ENCODE data around the gene CACNA2D3.

Gene CACNA2D3

DNA sequence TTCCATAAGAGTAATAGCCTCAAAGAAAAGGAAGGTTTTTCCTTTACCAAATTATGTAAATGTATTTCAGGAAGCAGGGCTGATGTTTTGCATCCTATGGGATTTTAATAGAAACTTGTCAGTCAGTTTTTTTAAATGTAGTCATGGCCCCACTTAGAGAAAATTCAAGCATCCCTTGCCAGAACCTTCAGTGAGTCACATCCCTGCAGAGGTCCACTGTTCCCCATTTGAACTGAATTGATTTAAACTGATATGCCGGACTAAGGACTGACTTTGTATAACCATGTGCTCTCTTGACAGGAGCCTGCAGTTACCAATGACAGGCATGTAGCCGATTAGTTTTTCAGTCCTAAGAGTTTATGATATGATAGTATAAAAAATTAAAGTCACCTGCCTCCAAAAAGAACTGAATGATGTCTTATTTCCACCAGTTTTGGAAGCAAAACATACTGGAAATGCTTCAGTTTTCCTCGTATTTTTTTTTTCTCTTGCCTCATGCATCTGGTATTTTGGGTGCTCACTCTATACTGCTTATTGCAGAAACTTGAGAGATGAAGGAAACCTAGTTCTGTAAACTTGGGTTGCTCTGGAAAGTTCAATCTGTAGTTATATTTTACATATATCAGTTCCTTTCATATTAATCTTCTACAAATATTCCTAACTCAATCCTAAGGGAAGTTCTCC lies 774.8 kb downstream of the CACNA2D3 start:
- no peak for FAIRE-seq

DNA sequence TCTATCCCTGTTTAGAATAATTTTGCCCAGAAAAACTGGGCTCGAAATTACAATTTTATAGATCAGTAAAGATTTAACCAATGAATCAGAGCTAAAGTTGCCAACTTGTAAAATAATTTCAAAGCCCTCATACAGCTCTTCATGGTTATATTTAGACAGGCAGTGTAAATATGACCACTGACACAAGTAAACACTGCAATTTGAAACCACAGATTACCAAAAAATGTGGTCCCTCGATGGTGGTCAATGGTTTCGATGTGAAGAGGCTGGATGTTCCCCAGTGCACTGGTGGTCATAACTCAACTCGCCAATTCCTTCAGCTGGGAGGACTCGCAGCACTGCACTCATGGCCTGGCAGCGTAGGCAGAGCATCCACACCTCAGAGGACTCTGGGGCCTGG lies 776.9 kb downstream of the CACNA2D3 start:
- FAIRE-seq = no peak

DNA sequence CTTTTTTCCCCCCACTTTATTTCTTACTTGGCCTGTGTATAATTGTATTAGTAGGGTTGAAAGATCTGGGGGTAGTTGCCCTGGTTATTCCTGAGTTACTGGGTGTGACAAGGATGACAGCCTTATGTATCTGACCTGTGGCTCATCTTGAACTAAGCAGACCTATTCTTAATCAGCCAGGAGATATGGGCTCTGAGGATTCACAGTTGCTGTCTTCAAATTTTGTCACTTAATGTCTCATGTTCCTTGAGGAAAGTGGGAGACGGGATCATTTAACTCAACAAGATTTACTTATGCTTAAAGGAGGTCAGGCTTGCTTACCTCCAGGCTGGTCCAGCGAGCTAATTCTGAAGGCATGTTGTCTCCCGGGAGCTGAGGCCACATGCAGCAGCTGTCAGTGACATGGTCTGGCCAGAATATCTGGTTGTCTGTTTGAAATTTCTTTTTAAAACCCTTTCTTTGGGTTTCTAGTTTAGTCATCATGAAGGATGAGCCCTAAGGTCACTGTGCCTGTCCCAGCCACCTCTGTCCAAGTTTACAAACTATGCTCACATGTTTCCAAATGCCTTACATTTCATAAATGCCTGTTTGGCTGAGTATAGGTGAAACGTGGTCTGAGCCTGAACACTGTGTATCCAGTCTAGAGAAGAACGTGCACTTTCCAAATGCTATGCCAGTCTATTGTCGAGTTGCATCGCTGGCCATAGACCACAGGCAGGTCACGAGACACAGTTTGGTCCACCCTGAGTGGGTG lies 778.7 kb downstream of the CACNA2D3 start:
- FAIRE-seq = no peak

DNA sequence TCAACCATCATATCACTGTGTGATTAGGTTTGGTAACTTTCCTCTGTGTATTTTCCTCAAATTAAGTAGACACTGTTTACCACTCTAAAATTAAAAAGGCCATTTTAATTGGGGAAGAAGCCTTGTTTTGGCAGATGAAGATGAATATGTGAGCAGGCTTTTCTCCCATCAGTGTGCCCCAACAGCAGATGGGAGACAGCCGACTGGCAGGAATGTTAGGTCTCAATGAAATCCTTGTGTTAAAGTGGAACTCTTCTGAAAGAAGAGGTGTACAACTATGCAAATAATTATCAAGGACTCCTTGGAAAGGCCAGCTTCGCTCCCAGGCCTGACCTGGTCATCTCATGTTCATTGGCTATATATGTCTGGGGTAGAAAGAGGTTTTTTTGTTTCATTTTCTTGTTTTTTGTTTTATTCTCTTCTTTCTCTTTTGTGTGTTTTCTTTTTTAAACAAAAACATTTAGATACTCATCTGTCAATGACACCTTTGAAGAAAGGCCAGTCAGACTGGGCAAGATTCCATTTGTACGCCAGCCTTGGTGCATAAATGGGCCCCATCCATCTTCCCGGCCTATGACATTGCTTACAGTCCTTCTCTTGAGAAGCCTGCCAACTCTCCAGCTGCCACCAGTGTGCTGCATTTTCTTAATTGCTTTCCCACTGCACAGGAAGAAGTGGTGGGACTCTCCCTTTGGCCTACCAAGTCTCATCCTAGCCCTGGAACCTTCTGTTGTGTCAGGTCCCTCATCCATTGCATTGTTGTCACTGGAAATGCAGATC lies 779.7 kb downstream of the CACNA2D3 start:
- FAIRE-seq = no peak

DNA sequence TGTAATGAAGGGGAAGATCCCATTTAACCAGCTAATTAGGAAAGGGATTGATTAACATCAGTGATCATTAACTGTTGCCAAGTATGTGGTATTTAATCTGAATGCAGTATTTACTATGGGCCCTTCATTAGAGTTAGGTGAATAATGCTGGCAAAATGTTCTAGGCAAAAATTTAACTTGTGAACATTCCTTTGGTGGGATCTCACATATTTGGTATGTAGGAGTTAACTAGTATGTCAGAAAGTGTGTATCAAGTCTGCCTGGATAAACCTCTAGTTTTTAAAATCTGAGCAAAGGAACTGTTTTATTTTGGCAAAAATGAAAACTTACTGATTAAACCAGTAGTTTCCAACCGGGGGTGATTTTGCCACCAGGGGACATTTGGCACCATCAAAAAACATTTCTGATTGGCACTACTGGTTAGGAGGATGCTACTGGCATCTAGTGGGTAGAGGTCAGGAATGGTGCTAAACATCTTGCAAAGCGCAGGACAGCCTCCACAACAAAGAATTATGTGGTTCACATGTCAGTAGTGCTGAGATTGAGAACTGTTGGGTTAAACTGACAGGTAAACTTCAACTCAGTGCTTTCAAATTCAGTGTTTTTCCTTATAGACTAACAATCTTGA lies 783.0 kb downstream of the CACNA2D3 start:
- FAIRE-seq = no peak

DNA sequence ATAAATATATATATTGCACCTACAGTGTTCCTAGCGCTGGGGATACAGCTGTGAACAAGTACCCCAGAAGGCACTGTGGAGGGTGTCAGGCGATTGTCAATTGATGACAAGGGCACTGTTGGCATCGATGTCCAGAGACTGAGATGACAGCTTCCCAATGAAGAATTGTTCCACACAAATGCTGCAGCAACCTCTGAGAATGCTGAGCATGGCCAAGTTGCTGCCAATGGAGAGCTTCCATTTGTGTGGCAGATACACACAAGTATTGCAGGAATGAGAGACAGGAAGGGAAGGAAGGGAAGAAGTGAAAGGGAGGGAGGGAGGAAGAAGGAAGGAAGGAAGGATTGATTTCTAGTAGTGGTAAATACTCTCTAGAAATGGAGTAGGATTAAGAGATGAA lies 783.6 kb downstream of the CACNA2D3 start:
- FAIRE-seq = no peak

DNA sequence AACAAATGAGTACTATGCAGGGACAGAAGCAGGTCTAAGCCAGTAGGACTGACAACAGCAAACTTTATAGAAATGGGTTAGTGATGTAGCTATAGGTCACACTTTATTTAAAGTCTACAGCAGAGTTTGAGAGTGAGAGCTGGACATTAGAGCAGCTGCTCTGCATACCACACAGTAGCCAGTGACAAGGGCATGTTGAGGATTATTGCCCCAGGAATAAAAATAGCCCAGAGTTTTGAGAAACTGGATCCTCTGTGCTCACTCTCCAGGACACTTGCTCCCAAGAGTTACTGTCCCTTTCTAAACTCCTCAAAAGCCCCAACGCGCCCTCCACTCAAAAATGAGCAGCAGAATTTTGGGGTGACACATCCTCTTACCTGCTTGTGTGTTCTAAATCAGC lies 784.4 kb downstream of the CACNA2D3 start:
- no peak for FAIRE-seq

DNA sequence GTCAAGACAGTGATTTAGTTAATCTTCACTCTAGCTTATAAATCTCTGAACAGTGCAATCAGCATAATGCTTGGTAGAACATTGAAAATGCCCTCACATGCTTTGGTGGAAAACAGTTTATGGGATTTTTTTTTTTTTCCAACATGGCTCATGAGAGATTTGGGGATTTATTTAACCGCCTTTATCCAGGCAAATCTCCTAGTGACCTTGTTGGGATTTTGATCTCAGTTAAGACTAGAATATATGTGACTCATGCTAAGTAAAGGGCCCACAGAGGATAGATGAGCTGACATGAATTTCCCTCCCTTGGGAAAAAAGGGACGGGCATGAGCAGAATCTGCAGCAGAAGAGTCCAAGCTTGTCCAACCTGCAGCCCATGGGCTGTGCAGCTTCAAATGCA lies 786.8 kb downstream of the CACNA2D3 start:
- FAIRE-seq = no peak

DNA sequence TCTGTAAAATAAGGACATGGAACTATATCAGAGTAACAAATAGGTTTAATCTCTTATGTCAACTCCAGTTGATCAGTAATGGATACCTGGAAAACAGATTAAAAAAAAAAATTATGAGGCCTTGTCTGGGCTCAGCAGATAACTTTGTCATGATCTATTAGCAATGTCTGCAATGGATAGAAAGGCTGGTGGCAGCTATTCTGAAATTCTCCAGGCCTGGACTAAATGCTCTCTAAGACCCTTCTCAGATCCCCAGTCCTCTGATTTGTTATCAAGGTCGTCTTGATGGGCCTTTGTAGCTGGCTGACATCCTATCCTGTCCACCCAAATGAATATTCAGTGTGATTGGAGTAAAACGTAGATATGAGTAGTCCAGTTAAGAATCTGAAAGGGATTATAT lies 791.8 kb downstream of the CACNA2D3 start:
- no peak for FAIRE-seq

DNA sequence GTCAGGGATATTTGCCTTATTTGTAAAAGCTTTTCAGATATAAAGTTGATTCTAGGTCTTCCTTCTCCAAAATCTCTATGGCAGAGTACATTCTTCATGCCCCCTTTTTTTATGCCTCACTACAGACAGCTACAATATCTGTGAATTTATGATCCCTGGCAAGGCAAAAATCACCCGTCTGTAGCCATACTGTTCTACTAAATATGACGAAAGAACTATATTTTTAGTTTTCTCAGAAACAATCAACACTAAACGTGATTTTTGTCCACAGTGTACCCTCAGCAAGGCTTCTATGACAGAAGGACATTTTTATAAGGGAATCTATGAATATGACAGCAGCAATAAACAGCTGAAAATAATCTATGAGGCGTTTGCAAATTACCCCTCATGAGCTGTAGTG lies 792.8 kb downstream of the CACNA2D3 start:
- FAIRE-seq = no peak

DNA sequence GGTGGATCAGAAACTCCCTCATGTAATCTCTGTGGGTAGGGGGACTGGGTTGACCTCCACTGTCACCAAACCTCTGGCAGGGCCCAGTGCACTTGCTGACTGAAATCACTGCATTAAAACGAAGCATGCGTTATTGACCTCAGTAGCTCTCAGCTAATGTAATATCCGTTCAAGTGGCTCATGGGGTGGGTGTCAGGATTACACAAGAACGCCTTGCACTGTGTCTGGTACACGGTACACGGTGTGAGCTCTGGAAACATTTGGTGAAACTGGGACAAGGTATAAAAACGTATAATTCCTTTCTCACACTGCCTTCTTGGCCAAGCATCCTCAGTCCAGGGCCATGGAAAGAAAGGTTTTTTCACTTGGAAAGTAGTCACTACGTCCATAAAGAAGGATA lies 793.6 kb downstream of the CACNA2D3 start:
- no peak for FAIRE-seq

DNA sequence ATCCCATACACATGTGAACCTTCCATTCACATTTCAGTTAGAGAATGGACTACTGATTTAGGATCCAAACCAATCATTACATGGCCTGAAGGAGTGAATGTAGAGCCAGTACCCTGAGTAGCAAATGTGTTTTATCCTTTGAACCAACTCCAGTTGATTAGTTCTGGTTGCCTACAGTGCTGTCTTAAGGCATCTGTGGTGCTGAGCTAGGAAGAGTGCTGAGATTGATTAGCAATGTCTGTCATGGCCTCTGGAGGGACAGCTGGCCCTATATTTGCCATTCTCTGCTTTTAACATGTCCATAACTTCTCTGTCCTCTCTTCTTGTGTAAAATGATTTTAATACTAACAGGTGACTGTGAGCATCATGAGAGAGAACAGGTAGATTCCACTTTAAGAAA lies 794.4 kb downstream of the CACNA2D3 start:
- no peak for FAIRE-seq

DNA sequence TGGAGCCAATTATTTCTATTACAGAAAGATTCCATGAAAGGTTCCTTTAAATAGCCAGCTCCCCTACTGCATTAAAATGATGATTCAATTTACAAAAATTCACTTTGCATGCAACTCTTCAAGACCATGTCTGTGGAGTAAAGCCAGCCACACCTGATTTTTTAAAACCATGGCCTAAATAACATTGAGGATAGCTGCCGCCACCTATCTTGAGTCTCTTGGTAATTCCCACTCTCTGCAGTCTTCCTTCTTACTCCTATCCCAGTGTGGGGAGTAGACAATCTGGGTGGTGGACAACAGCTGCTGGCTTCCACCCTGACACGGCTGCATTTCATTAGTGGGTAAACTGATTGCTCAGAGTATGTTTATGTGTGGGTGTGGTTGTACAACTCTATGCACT lies 794.8 kb downstream of the CACNA2D3 start:
- FAIRE-seq = no peak

DNA sequence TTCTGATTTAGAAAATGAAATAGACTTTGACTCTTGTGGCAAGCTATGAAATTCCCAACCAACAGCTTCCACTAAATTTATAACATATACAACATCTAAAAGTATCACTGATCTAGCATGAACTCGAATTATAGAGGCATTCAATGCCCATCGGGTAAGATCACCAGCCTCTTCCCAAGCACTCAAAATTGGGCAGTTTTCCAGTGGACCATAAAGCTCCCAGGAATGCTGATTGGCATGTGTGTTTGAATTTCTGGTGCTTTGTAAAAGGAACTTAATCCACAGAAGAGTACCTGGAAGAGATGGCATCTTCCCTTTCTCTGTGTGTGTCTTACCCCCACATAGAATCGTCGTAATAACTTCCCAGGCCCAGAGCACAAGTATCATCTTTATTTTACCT lies 795.5 kb downstream of the CACNA2D3 start:
- FAIRE-seq = no peak

DNA sequence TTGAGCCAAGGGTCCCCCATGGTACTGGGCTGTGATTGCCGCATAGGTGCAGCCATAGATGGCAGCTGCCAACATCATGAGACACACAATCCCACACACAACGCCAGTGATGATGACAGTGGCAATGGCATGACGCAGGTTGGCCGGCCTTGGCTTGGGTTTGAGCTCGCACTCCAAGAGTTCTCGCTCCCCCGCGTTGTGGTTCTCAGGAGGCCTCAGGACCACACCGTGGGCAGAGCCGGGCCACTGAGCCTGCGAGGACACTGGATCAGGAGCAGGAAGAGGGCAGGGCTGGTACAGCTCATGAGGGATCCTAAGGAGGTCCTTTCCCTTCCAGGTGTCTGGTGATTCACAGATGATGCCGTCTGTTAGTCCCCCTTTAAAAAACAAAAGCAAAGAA lies 796.2 kb downstream of the CACNA2D3 start:
- no peak for FAIRE-seq

DNA sequence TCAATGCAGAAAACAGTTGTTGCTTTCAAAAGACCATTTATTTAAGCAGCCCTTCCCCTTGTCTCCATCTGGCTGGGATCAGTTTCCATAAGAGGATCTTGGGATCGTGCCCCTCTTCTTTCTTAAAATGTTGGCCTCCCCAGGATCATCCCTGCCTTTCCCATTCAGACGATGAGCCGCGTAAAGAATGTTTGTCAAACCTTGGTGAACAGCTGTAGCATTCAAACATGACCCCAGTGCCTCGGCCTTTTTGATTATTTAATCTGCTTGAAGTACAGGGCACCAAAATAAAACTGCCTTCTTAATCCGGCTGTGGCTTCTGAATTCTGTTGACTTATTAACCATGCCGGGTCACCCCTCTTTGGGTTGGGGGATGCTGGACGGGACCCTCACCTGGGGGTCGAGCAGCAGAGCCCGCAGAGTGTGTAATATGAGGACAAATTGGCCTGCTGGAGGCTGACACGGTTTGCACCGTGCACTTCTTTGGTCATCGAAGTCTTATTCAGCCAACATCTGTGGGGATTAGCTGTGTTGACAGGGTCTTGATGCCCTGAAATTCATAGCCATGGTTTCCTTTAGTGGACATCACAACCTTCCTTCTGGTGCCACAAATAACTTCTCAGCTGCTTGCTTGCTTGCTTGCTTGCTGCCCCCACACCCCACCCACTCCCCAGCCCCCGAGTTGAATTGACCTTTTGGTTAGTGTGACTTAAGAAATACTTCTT lies 805.9 kb downstream of the CACNA2D3 start, which contains the start of gene LRTM1:
Gene LRTM1 (minus strand): TSS at position 14 of the 725 bp plus-strand sequence. CDS start 148 bp downstream, outside the sequence.
- no peak for FAIRE-seq

DNA sequence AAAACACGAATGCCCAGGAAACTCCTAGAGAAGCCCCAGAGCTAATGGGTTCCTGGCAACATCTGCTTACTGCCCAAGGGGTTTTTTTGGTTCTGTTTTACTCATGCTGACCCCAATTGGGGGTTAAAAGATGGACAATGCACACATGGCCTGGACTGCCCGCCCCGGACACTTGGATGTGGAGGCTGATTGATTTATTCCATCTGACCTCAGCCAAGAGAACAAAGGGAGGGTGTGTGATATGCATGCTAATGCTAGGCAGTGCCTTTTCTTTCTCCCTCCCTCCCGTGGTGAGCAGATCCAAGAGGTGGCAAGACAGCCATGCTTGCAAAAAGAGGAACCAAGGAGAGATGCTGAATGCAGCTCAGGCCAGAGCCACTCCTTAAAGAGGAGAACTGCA lies 808.8 kb downstream of the CACNA2D3 start:
- FAIRE-seq = no peak

DNA sequence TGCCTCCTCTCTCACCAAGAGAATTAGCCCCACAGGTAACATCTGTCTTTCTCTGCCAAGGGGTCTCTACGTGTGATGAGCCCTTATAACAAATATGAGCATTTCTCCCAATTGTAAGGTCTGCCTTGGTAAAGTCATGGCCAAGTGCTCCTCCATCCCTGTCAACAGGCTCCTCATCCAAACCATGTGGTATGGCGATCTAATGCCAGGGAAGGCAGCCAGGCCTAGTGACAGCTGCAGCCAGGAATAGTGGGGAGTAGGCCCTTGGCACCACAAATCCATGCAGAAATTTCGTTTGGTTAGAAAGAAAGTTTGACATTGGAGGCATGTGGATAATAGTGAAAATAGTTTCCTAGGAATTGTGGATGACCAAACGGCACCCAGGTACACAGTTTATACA lies 810.3 kb downstream of the CACNA2D3 start:
- no peak for FAIRE-seq

DNA sequence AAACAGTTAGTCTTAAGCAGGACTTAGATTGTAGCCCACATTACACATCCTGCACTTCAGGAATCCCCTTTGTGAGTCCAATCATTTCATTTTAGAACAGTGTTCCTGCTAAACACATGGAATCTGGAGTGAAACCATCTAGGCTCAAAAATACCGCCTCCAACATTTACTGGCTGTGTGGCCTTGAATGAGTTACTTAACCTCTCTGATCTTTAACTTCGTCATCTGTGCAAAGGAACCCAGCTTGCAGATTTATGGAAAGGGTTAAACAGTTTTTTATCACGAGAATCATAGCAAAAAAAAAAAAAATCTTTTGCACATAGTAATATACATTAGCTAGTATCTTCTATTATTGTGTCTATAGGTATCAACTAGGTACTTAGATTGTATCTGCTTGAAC lies 813.5 kb downstream of the CACNA2D3 start:
- FAIRE-seq = no peak

DNA sequence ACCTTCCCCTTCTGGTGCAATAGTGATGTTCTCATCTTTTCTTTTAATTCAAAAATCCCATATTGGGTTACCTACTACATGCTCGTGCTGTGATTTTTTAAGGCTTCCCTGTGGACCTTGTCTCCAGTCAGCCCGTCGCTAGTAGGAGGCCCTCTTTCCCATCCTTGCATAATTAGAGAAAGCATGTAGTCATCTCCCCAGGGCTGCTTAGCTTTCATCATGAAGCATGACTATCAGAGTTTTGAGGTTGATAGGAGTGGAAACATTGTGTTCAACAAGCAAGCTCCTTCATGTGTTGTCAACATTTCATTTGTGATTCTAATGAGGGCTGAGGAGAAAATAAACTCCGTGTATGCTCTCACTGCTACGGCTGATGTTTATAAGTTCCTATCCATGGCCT lies 814.2 kb downstream of the CACNA2D3 start:
- FAIRE-seq = no peak

DNA sequence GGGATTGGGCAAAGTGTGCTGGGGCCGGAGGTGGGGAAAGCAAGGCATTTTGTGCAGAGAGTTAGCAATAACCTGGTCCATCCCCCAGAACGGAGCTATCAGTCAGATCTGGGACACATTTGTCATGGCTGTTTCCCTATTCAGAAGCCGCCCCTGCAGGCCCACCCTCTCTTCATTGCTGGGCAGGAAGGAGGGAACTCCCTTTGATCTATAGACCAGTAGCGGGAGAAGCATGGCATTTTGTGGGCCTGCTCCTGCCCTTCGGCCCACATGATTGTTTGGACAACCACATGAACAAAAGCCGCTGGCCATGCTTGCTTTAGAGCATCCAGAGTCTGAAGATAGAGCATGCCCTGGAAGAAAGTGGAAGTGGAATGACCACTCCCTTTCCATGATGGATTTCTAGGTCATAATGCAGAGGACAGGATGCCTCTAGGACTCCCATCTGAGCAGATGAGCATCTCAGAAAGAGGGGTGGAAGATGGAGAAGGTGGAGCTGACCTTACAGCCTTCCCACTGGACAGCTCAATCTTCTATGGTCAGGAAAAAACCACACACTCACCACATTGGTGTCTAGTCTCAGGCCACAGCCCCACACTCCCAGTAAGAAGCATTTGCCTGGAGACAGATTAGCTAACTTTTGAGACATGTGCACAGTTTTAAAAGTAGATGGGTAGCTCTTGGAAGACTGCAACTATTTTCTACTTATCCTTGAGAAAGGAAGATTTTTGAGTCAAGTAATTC lies 817.4 kb downstream of the CACNA2D3 start:
- no peak for FAIRE-seq

DNA sequence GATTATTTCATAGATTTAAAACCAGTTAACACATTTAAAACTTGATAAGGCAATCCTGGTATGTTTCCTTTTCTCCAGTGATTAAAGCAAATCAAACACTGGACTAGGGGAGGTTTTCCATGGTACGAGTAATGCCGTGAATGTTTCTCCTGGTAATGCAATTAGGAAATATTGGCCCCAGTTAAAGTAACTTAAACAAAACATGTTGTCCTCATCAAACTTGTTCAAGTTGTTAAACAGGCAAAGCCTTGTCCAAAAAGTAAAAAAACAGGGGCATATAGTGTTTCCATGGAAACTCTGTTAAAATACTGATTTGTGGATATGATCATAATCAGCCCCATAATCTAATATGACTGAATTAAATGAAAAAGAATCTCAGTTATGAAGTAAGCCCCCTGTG lies 818.6 kb downstream of the CACNA2D3 start:
- FAIRE-seq = no peak
